Breast epithelium (tissue), 3 donors: ENCODE data around the gene ELMOD3.

ENCODE experiments used
- CTCF ChIP-seq, 3 donors: fragments of 450-650 bp; IDR thresholded peaks; one replicate each; pipeline ENCODE4 v1.5.1; 2016 to 2017; ENCODE audit warnings: antibody characterized with exemption in 3 of 3, mild to moderate bottlenecking in 3 of 3, moderate library complexity in 3 of 3
- POLR2A ChIP-seq: fragments of 450-650 bp; IDR thresholded peaks from one replicate; pipeline ENCODE4 v1.6.1; 2016; ENCODE audit warnings: antibody characterized with exemption, mild to moderate bottlenecking, moderate library complexity

GRCh38 chr2:85401464-85401805 is 46.9 kb downstream of the ELMOD3 start:
- TF ChIP-seq CTCF (IDR thresholded peaks at IDR 0.05) (no peak), POLR2A (no peak)
